ENCODE measurements around the gene AHCYL2.

- TF ChIP-seq POLR2AphosphoS5 (IDR thresholded peaks at IDR 0.05; ENCODE audit: low read depth, low read length), result no peak
- TF ChIP-seq POLR2A (IDR thresholded peaks at IDR 0.05; ENCODE audit: low read depth, low read length), result no peak
These were observed 197.0 kb downstream of the AHCYL2 start for GRCh38 chr7:129421717-129422250.
